WERI-Rb-1 (cell line): ENCODE data around the gene WWC1.
A peak's percentile ranks its signal among the peaks of the same experiment; 100 is the strongest.

Experiments
- DNase-seq: peaks from one replicate; pipeline ENCODE4 v3.0.0-alpha.2; 2020
- H3K27ac ChIP-seq: fragments of 250-450 bp; sonication (Bioruptor Pico); 2 replicates; pipeline ENCODE4 v1.5.1; 2020; ENCODE audit warnings: mild to moderate bottlenecking, moderate library complexity
- H3K27me3 ChIP-seq: fragments of 250-450 bp; sonication (Bioruptor Pico); 2 replicates; pipeline ENCODE4 v1.5.1; 2021; ENCODE audit warnings: mild to moderate bottlenecking, low read depth, moderate library complexity; ENCODE audit not compliant: insufficient read depth, severe bottlenecking
- H3K36me3 ChIP-seq: fragments of 250-450 bp; sonication (Bioruptor Pico); 2 replicates; pipeline ENCODE4 v1.5.1; 2020; ENCODE audit warnings: mild to moderate bottlenecking, moderate library complexity
- H3K4me3 ChIP-seq: 2 replicates; pipeline ENCODE4 v1.5.1; 2011; ENCODE audit warnings: low read depth, mild to moderate bottlenecking, control low read depth, low read length
- H3K9me3 ChIP-seq: fragments of 250-450 bp; sonication (Bioruptor Pico); 2 replicates; pipeline ENCODE4 v1.5.1; 2021; ENCODE audit warnings: mild to moderate bottlenecking, moderate library complexity; ENCODE audit not compliant: severe bottlenecking
- TF ChIP-seq, protein P1 (sequence below): IDR thresholded peaks from 2 replicates; pipeline ENCODE4 v1.5.1; 2011; ENCODE audit warnings: low read depth, mild to moderate bottlenecking, control low read depth, inconsistent platforms, low read length

Gene WWC1

DNA sequence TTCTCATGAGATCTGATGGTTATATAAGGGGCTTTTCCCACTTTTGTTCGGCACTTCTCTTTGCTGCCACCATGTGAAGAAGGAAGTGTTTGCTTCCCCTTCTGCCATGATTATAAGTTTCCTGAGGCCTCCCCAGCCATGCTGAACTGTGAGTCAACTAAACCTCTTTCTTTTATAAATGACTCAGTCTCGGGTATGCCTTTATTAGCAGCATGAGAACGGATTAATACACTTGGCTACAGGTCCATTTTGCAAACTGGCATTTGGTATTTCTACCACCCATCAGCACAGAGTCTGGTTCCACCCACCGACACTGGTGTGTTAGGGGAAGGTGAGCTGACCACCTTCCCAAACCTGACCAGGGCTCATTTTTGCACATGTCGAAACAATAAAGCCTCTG, 146.9 kb downstream of the WWC1 start:
- Histone ChIP-seq H3K9me3 (no peaks in the 10 kb centered on the region), H3K36me3 (peaks cover 58% of the 10 kb centered on the region), H3K27me3 (no peaks in the 10 kb centered on the region), H3K4me3 (no peak overlapping the region), H3K27ac (no peak overlapping the region)
- DNase-seq, result no peak
- TF ChIP-seq, protein P1, sequence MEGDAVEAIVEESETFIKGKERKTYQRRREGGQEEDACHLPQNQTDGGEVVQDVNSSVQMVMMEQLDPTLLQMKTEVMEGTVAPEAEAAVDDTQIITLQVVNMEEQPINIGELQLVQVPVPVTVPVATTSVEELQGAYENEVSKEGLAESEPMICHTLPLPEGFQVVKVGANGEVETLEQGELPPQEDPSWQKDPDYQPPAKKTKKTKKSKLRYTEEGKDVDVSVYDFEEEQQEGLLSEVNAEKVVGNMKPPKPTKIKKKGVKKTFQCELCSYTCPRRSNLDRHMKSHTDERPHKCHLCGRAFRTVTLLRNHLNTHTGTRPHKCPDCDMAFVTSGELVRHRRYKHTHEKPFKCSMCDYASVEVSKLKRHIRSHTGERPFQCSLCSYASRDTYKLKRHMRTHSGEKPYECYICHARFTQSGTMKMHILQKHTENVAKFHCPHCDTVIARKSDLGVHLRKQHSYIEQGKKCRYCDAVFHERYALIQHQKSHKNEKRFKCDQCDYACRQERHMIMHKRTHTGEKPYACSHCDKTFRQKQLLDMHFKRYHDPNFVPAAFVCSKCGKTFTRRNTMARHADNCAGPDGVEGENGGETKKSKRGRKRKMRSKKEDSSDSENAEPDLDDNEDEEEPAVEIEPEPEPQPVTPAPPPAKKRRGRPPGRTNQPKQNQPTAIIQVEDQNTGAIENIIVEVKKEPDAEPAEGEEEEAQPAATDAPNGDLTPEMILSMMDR, result no peak

DNA sequence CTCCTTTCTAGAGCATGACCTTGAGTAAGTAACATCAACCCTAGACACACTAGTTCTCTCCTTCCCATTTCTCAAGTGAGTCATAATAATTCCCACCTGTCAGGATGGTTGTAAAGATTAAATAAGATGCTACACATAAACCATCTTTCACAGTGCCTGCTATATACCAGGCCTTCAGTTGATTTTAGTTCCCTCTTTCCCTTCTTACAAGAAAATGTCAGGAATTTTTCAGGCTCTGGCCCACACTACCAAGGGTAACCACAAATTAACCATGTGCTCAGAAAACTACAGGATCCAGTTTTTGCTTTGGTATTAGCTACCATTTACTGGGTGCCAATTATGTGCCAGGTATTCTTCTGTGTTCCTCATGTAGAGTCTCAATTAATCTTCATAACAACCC, 152.1 kb downstream of the WWC1 start:
- TF ChIP-seq, protein P1, result no peak
- H3K9me3 ChIP-seq, result no peaks in the 10 kb centered on the region
- peaks cover 39% of the 10 kb centered on the region for H3K36me3 ChIP-seq
- no peak for DNase-seq
- no peaks in the 10 kb centered on the region for H3K27me3 ChIP-seq
- H3K4me3 ChIP-seq, result no peak overlapping the region
- no peak overlapping the region for H3K27ac ChIP-seq

DNA sequence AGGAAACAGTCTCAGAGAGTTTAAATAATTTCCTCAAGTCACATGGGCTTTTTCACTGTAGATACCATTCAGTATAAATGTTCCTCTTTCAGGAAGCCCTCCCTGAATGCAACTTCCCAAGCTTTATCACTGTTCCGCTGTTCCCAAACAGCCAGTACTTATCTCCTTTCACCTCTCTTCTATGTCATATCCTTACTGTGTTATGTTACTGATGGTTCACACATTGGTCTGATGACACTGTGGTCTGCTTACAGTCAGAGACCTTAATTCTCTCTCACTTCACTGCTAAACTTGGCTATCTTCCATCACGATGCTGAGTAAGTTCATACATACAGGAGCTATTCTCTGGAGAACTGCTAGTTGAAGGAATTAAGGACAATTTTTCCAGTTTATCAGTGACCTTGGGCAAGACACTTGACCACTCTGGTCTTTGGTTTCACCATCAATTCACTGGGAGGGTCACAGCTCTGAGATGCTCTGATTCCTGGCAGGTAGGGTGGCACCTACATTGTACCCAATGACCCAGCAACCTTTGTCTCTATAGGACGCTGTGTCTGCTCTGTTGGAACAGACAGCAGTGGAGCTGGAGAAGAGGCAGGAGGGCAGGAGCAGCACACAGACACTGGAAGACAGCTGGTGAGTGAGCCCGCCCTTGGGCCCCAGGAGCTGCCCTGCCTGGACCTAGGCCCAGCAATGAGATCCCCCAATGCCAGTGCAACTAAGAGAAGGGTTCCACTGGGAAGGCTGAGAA, 152.7 kb downstream of the WWC1 start:
- DNase-seq, result no peak
- peaks cover 39% of the 10 kb centered on the region for H3K36me3 ChIP-seq
- TF ChIP-seq, protein P1, result no peak

DNA sequence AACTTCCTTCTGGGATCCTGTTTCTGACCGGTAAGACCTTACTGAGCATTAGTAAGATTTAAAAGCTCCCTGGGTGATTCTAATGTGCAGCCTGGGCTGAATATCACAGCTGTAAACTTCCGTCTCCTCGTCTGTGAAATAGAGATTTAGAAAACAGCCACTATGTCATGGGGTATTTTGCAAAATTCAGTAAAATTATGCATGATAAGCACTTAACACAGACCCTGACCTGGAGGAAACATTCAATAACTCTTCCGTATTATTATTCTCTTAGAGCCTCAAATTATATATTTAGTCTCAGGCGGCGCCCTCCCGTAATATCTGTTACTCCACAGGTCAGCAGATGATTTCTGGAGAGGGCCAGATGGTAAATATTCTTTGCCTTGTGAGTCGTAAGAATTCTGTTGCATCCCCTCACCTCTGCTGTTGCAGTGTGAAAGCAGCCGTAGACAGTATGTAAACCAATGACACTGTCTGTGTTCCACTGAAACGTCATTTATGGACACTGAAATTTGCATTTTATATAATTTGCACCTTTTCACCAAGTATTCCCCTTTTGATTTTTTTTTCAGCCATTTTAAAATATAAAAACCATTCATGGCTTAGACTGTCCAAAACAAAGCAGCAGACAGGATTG, 155.7 kb downstream of the WWC1 start:
- Histone ChIP-seq H3K36me3 (peaks cover 21% of the 10 kb centered on the region), H3K9me3 (no peaks in the 10 kb centered on the region), H3K27me3 (no peaks in the 10 kb centered on the region), H3K27ac (peak overlapping the region; percentile 59), H3K4me3 (no peak overlapping the region)
- DNase-seq, result no peak
- TF ChIP-seq, protein P1, result no peak

More for the DNA sequence above, 152.7 kb downstream of the WWC1 start:
- no peaks in the 10 kb centered on the region for H3K9me3 ChIP-seq
- no peak overlapping the region for H3K4me3 ChIP-seq
- H3K27ac ChIP-seq, result no peak overlapping the region
- no peaks in the 10 kb centered on the region for H3K27me3 ChIP-seq

DNA sequence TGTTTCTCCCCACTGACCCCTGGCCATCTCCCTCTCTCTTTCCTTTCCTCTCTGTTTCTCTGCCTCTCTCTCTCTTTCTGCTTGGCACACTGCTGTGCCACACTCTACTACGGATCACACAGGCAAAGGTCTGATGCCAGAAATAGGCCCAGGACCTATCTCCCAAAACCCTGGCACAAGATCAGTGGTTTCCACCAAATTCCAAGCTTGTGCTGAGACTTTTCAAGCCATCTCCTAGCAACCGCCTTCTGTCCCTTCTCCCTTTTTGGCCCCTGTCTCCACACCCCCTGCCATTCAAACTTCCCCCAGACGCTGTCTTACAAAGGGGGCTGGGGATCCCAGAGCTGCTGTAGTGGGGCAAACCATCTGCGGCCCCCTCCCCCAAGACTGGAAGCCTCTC, 156.4 kb downstream of the WWC1 start:
- Histone ChIP-seq H3K9me3 (no peaks in the 10 kb centered on the region), H3K4me3 (no peak overlapping the region), H3K27ac (peak overlapping the region; percentile 36; the same call in 1 of the 2 replicates), H3K36me3 (peaks cover 28% of the 10 kb centered on the region), H3K27me3 (no peaks in the 10 kb centered on the region)
- TF ChIP-seq, protein P1, result no peak
- DNase-seq, result no peak
